SU-DHL-6 (cell line): ENCODE results near the gene FIGLA.

ENCODE experiments used
- H2AFZ ChIP-seq: fragments of 200-600 bp; sonication (generic); 2 replicates; pipeline ENCODE4 v1.6.1; 2014; ENCODE audit warnings: low read depth, mild to moderate bottlenecking, moderate library complexity, mixed read lengths, antibody characterized with exemption, low read length; ENCODE audit not compliant: severe bottlenecking
- H3F3A ChIP-seq: fragments of 200-600 bp; shearing (Covaris generic); 2 replicates; pipeline ENCODE4 v1.6.0; 2016; ENCODE audit warnings: antibody characterized with exemption, mild to moderate bottlenecking; ENCODE audit not compliant: insufficient read depth
- H3K27ac ChIP-seq: fragments of 200-600 bp; sonication (generic); 2 replicates; pipeline ENCODE4 v1.5.1; 2016; ENCODE audit warnings: low read depth, mild to moderate bottlenecking, low read length, moderate library complexity, mixed read lengths
- H3K27me3 ChIP-seq: fragments of 200-600 bp; sonication (generic), shearing (Covaris generic); 2 replicates; pipeline ENCODE4 v1.6.0; 2014; ENCODE audit warnings: mild to moderate bottlenecking, low read length
- H3K36me3 ChIP-seq: fragments of 200-600 bp; sonication (generic); 2 replicates; pipeline ENCODE4 v1.6.1; 2014; ENCODE audit warnings: mild to moderate bottlenecking, low read length, mixed read lengths
- H3K4me2 ChIP-seq: fragments of 300-600, 200-600 bp; shearing (Covaris generic), sonication (generic); 2 replicates; pipeline ENCODE4 v1.6.0; 2014; ENCODE audit warnings: low read length, low read depth, mild to moderate bottlenecking; ENCODE audit not compliant: poor library complexity, severe bottlenecking
- H3K4me3 ChIP-seq: fragments of 200-600 bp; sonication (generic); 2 replicates; pipeline ENCODE4 v1.5.1; 2014; ENCODE audit warnings: antibody characterized with exemption, low read length, mild to moderate bottlenecking, mixed read lengths; ENCODE audit not compliant: insufficient read depth, poor library complexity, severe bottlenecking
- H3K79me2 ChIP-seq: fragments of 200-600 bp; sonication (generic); 2 replicates; pipeline ENCODE4 v1.6.1; 2014; ENCODE audit warnings: mild to moderate bottlenecking, low read length, moderate library complexity; ENCODE audit not compliant: insufficient read depth
- H3K9ac ChIP-seq: fragments of 200-600 bp; sonication (generic); 2 replicates; pipeline ENCODE4 v1.7.0; 2014; ENCODE audit warnings: mild to moderate bottlenecking, low read length
- H3K9me2 ChIP-seq: fragments of 200-600 bp; sonication (generic); replicated peaks from 2 replicates; pipeline ENCODE4 v1.6.1; 2014; ENCODE audit warnings: low read length; ENCODE audit not compliant: insufficient read depth
- H3K9me3 ChIP-seq: fragments of 200-600 bp; sonication (generic); 2 replicates; pipeline ENCODE4 v1.6.1; 2014; ENCODE audit warnings: low read length, mixed read lengths; ENCODE audit not compliant: insufficient read depth
- H4K20me1 ChIP-seq: fragments of 200-600 bp; sonication (generic); 2 replicates; pipeline ENCODE4 v1.6.1; 2014; ENCODE audit warnings: low read depth, mild to moderate bottlenecking, antibody characterized with exemption, low read length, moderate library complexity, mixed read lengths
- EZH2phosphoT487 ChIP-seq: fragments of 200-600 bp; sonication (generic), shearing (Covaris generic); conservative IDR thresholded peaks from 2 replicates; pipeline ENCODE4 v1.6.1; 2018; ENCODE audit warnings: mild to moderate bottlenecking, antibody characterized with exemption, low read length, moderate library complexity, mixed read lengths
- TF ChIP-seq, protein P1 (sequence below): fragments of 200-600 bp; sonication (generic); IDR thresholded peaks from one replicate; pipeline ENCODE4 v1.5.1; 2017; ENCODE audit warnings: antibody characterized with exemption, mild to moderate bottlenecking, low read length, moderate library complexity; ENCODE audit not compliant: insufficient read depth, poor library complexity, severe bottlenecking

The FIGLA gene

GRCh38 chr2:70753902-70754301 is 36.5 kb downstream of the FIGLA start:
- H3K9ac ChIP-seq = no peak overlapping the region
- H3K9me3 ChIP-seq = no peaks in the 10 kb centered on the region
- no peak overlapping the region for H3K27ac ChIP-seq
- H3K9me2 ChIP-seq = no peaks in the 10 kb centered on the region
- H3K27me3 ChIP-seq = no peaks in the 10 kb centered on the region
- no peaks in the 10 kb centered on the region for H3K36me3 ChIP-seq
- H2AFZ ChIP-seq = no peak overlapping the region
- no peaks in the 10 kb centered on the region for H3K79me2 ChIP-seq
- TF ChIP-seq EZH2phosphoT487 = no peak
- TF ChIP-seq, protein P1, sequence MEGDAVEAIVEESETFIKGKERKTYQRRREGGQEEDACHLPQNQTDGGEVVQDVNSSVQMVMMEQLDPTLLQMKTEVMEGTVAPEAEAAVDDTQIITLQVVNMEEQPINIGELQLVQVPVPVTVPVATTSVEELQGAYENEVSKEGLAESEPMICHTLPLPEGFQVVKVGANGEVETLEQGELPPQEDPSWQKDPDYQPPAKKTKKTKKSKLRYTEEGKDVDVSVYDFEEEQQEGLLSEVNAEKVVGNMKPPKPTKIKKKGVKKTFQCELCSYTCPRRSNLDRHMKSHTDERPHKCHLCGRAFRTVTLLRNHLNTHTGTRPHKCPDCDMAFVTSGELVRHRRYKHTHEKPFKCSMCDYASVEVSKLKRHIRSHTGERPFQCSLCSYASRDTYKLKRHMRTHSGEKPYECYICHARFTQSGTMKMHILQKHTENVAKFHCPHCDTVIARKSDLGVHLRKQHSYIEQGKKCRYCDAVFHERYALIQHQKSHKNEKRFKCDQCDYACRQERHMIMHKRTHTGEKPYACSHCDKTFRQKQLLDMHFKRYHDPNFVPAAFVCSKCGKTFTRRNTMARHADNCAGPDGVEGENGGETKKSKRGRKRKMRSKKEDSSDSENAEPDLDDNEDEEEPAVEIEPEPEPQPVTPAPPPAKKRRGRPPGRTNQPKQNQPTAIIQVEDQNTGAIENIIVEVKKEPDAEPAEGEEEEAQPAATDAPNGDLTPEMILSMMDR = no peak
- H3K4me3 ChIP-seq = no peak overlapping the region
- no peaks in the 10 kb centered on the region for H4K20me1 ChIP-seq
- no peaks in the 10 kb centered on the region for H3F3A ChIP-seq
- H3K4me2 ChIP-seq = no peak overlapping the region

DNA sequence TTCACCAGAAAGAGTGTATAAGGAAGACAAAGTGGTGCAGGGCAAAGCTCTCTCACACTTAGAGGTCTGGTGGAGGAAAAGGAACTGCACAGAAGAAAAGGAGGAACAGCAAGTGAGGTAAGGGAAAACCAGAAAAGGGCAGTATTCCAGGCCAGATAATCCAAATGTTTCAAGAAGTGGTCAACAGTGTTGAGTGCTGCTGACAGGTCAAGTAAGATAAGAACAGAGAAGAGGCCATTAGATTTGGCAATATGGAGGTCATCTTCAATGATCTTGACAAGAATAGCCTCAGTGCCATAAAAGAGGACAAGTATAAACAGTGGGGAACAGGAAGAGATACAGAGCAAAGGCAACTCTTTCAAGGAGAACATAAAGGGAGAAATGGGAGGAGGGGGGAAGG is 37.4 kb downstream of the FIGLA start:
- Histone ChIP-seq H3K4me2 (no peak overlapping the region), H3K9me2 (no peaks in the 10 kb centered on the region), H3K27me3 (no peaks in the 10 kb centered on the region), H3K4me3 (no peak overlapping the region), H3K9ac (no peak overlapping the region), H3K9me3 (no peaks in the 10 kb centered on the region), H3K27ac (no peak overlapping the region), H4K20me1 (no peaks in the 10 kb centered on the region), H3K36me3 (no peaks in the 10 kb centered on the region), H3K79me2 (no peaks in the 10 kb centered on the region), H3F3A (no peaks in the 10 kb centered on the region), H2AFZ (no peak overlapping the region)
- no peak for TF ChIP-seq EZH2phosphoT487
- TF ChIP-seq, protein P1 = no peak

- Histone ChIP-seq H3K9me2 (no peaks in the 10 kb centered on the region), H3K36me3 (no peaks in the 10 kb centered on the region), H3K27ac (no peak overlapping the region), H3K4me3 (no peak overlapping the region), H4K20me1 (no peaks in the 10 kb centered on the region), H3K27me3 (no peaks in the 10 kb centered on the region), H3K79me2 (no peaks in the 10 kb centered on the region), H2AFZ (no peak overlapping the region), H3K9me3 (no peaks in the 10 kb centered on the region), H3K9ac (no peak overlapping the region), H3K4me2 (no peak overlapping the region), H3F3A (no peaks in the 10 kb centered on the region)
- no peak for TF ChIP-seq EZH2phosphoT487
- TF ChIP-seq, protein P1 = no peak
These were observed 38.0 kb downstream of the FIGLA start for GRCh38 chr2:70752396-70752795.

DNA sequence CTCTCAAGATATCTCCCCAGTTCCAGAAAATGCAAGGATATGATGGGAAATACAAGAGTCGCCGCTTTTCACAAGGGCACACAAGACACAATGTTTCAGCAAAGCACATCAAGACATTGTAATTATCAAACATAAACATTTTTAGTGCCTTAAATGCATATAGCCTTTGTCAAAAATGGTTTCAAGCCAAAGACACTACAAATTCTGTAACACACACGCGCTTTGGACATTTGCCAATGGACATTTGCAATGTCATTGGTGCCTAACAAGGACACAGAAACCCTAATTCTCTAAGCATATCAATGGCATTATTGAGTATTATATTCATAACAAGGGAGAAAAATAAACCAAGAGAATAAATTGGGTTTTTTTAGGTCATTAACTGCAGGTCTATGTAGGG is 38.6 kb downstream of the FIGLA start:
- Histone ChIP-seq H3K4me3 (no peak overlapping the region), H3K27me3 (no peaks in the 10 kb centered on the region), H3K9ac (no peak overlapping the region), H3K9me2 (no peaks in the 10 kb centered on the region), H3K27ac (no peak overlapping the region), H3K9me3 (no peaks in the 10 kb centered on the region), H3F3A (no peaks in the 10 kb centered on the region), H2AFZ (no peak overlapping the region), H3K4me2 (no peak overlapping the region), H3K79me2 (no peaks in the 10 kb centered on the region), H4K20me1 (no peaks in the 10 kb centered on the region), H3K36me3 (no peaks in the 10 kb centered on the region)
- no peak for TF ChIP-seq EZH2phosphoT487
- TF ChIP-seq, protein P1 = no peak
